NCI-H69 (cell line): Measurements from ENCODE around the gene OTUB1.
"Not testable (repeated sequence)": the region's sequence is repeated elsewhere in the genome, so short reads cannot be mapped to it uniquely, and the experiment has no call there.

ENCODE experiments used
- DNase-seq: peaks from one replicate; lab custom pipeline; 2025; lab: John Stamatoyannopoulos, UW

The OTUB1 gene, protein sequence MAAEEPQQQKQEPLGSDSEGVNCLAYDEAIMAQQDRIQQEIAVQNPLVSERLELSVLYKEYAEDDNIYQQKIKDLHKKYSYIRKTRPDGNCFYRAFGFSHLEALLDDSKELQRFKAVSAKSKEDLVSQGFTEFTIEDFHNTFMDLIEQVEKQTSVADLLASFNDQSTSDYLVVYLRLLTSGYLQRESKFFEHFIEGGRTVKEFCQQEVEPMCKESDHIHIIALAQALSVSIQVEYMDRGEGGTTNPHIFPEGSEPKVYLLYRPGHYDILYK

GRCh38 chr11:63986156-63986931, at the start of gene OTUB1:
Gene OTUB1 (plus strand): TSS chr11:63986438. CDS start chr11:63986457, 19 bp downstream.
- DNase-seq, result peak; percentile 99

DNA sequence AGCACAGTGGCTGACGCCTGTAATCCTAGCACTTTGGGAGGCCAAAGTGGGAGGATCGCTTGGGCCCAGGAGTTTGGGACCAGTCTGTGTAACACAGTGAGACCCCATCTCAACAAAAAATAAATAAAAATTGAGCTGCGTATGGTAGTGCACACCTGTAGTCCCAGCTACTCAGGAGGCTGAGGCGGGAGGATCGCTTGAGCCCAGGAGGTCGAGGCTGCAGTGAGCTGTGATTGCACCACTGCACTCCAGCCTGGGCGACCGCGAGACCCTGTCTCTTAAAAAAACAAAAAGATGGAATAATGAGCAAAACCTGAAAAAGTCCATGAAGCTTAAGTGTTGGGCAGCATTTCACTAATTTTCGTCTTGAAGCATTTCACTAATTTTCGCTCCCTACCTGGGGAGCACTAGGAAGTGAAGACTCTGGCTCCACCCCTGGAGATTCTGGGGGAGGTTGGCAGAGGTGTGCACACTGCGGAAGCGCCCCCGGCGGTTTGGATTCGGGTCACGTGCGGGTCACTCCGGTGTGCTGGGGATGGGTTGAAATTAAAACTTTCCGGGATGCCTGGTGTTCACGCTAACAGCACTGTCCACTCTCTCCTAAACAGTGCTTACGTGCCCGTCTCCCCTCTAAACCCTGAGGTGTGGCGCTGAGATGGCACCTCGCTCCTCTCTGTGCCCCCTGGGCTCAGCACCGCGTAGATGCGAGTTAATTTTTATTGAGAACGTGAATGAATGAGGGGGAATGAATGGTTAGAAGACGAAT, 48.3 kb upstream of the OTUB1 start:
- peak; percentile 90 for DNase-seq

DNA sequence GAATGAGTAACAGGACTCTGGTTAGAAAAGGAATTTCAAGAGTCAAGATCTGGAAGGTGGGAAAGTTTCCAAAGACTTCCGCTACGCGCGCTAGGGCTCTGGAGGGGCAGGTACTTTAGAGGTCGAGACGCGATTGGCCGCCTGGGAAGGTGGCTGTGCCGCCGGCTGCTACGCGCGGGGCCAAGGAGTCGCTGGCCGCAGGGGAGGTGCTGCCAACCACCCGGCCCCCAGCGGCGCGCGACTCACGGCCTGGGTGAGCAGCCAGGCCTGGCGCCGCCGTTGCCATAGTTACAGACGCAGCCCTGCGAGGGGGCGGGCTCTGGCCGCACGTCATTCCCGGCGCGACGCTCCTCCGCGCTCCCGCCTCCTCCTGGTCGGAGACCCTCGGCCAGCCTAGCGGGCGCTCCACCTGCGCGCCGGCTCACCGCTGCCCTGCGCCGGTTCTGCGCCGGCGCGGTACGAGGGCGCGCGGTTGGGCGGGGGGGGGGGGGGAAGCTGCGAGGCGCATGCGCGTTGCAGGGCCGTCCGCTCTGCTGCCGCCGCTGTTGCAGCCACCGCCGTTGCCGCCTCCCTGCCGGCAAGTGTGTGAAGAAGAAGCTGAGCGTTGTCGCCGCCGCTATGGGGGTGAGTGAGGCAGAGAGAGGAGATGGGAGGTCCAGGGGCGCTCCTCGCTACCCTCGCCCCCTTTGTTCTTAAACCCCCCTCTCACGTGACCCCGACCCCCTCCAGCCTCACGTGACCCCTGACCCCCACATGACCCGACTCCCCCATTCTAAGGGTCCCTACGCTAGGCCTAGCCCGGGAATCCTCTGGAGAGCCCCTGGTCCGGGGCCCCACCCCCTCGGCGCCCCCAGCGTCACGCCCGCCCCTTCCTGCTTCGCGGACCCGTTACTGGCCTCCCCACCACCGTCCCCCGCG, 47.5 kb upstream of the OTUB1 start, which contains the start of gene NAA40:
Gene NAA40 (plus strand): TSS at position 524 of the 918 bp plus-strand sequence. CDS start 95 bp downstream, at position 619.
- peak; percentile 100 for DNase-seq

DNA sequence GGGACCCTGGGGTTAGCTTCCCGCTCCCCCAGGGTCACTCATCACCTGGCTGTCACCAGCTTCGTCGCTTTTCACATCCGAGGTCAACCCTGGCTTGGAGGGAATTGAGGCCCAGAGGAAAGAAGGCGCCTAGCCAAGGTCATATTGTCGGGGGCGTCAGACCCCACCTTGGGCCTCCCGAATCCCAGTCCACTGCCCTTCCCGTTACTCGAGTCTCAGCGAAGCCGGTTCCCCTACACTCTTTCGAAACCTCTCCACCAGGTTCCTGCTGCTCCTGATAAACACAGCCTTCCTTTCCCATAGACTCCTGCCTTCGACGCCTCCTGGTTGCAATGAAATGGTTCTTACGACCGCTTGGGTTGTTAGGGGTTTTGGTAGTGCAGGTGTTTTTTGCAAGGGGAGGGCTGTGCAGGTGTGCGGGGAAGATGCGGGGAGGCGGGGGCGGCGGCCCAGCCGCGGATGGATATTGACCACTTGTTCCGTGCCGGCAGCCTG, 46.8 kb upstream of the OTUB1 start:
- peak; percentile 71 for DNase-seq

- DNase-seq, result no peak
These were observed 45.5 kb upstream of the OTUB1 start for GRCh38 chr11:63940786-63941185.

- no peak for DNase-seq
These were observed 44.3 kb upstream of the OTUB1 start for GRCh38 chr11:63941901-63942300.

- no peak for DNase-seq
These were observed 43.4 kb upstream of the OTUB1 start for GRCh38 chr11:63942803-63943202.

GRCh38 chr11:63944987-63945386, 41.3 kb upstream of the OTUB1 start:
- DNase-seq, result no peak

GRCh38 chr11:63945477-63946163, 40.6 kb upstream of the OTUB1 start:
- peak; percentile 88 for DNase-seq

DNA sequence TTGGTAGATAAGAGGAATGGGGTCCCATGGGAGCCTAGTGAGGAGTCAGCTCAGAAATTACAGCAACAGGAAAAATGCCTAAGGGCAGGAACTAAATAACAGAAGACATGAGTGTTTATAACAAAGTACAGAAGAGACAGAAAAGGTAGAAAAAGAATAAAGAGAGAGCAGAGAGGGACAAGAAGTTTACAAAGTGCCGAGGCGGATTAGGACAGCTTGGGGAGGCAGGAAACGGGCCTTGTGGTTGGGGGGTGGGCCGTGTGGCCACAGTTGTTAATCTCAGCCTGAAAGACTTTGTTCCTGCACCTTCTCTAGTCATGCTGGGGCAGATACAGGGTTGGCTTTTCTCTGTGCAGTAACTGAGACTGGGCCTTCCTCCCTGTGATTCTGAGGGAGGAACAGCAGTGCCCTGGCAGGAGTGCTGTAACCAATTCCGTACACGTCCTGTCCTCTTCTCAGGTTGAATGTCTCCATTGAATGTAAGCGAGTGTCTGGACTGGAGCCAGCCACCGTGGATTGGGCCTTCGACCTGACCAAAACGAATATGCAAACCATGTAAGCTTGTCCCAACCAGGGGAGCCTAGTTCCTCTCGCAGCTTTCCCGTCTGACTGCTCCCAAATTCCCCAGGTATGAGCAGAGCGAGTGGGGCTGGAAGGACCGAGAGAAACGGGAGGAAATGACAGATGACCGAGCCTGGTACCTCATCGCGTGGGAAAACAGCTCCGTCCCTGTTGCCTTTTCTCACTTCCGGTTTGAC, 34.3 kb upstream of the OTUB1 start:
- DNase-seq, result no peak

DNA sequence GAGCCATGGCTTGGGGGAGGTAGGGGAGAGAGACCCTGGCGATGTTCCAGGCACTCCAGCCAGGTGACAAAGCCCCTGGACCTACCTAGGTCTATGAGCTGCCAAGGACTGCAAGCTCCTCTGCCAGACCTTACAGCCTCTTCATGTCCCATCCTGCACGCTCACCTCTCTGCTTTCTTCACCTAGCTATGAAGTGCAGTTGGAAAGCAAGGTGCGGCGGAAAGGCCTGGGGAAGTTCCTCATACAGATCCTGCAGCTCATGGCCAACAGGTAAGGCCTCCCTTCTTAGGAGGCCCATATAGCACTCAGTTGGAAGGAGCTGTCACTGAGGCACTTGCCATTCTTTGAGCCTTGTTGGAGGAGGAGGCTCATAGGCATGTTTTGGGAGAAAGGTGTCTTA, 33.7 kb upstream of the OTUB1 start:
- no peak for DNase-seq

GRCh38 chr11:63958008-63958407, 28.2 kb upstream of the OTUB1 start:
- DNase-seq, result no peak

DNA sequence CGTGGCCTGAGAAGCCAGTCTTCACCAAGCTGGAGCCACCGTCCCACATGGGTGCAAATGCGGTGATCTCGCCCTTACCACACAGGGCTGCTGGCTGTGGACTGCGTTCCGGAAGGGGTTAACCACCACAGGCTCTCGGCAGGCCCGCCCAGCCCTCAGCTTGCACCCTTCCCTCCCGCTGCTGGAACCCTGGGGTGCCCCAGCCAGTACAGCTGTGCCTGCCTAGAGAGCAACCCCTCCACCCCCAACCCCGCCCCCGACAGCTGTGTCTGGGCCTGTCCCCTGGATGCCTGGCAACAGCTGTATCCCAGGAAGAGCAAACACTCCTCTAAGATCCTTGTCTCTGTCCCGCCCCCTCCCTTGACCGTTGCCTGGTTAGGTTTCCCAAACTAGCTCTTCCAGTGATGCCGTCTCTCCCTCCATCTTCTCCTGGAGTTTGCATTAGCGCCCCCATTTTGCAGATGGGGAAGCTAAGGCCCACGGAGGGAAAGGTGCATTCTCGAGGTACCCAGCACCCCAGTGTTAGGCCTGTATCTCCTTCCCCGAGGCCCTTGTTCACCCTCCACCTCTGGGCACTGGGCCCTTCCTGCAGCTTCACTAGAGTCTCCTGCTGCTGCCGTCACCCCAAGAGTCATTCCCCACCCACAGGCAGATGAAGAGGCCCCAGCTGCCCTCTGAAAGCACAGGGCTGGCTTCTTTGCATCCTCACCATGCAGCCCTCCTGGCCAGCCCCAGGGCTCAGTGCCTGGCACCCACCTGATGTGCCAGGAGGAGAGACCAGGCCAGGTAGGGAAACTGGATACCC, 24.4 kb upstream of the OTUB1 start:
- DNase-seq, result peak; percentile 96

DNA sequence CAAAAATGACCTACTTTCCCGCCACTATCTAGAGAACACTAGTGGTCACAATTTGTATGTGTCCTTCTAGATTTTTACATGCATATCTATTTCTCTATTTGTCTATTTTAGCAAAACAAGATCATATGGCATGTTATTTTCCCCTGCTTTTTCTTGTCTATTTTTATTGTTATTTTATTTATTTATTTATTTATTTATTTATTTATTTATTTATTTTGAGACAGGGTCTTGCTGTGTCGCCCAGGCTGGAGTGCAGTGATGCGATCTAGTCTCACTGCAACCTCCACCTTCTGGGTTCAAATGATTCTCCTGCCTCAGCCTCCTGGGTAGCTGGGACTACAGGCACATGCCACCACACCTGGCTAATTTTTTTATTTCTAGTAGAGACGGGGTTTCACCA, 22.3 kb upstream of the OTUB1 start:
- not testable (repeated sequence) for DNase-seq

GRCh38 chr11:63966444-63966843, 19.8 kb upstream of the OTUB1 start:
- no peak for DNase-seq

DNA sequence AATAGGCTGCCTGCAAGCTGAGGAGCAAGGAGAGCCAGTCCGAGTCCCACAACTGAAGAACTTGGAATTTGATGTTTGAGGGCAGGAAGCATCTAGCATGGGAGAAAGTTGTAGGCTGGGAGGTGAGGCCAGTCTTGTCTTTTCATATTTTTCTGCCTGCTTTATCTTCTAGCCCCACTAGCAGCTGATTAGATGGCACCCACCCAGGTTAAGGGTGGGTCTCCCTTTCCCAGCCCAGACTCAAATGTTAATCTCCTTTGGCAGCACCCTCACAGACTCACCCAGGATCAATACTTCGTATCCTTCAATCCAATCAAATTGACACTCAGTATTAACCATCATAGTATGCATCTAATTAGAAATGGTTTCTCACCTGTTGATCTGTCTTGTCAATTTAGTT, 16.8 kb upstream of the OTUB1 start:
- DNase-seq, result no peak

DNA sequence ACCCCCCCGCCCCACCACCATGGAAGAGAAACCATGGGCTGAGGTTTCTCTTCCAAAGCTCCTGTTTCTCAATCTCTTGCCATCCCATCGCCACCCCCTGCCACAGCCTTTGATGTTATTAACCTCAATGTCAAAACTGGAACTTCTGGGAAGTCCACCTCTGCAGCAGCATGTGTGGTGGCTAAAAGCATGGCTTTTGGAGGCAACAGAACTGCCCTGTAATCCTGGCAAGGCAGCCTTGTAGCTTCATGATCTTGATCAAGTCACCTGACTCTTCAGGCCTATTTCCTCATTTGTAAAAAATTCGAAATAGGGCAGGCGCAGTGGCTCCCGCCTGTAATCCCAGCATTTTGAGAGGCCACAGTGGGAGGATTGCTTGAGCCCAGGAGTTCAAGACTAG, 15.3 kb upstream of the OTUB1 start:
- no peak for DNase-seq

DNA sequence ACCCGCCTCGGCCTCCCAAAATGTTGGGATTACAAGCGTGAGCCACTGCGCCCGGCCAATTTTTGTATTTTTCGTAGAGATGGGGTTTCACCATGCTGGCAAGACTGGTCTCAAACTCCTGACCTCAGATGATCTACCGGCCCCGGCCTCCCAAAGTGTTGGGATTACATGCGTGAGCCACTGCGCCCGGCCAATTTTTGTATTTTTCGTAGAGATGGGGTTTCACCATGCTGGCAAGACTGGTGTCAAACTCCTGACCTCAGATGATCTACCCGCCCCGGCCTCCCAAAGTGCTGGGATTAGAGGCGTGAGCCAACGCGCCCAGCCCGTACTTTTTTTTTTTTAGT, 12.4 kb upstream of the OTUB1 start:
- DNase-seq, result not testable (repeated sequence)
